Activated CD4-positive, alpha-beta T cell treated with anti-CD3 and anti-CD28 coated beads, Interleukin-2, amount 10 ng/mL, durations not matched to agents 24 days and 14 days (primary cell): ENCODE results near the gene VWA8. TPM values are rescaled to one million over a fixed set of nuclear protein-coding genes. Genes with fewer than 3 reads are reported as not detected.
"Not testable (repeated sequence)": the region's sequence is repeated elsewhere in the genome, so short reads cannot be mapped to it uniquely, and the experiment has no call there.

Source experiments
- DNase-seq: peaks from one replicate; pipeline ENCODE4 v3.0.0; 2022
- H3K27ac Mint-ChIP-seq: one replicate; pipeline ENCODE4 v1.8.0; 2022; ENCODE audit warnings: mild to moderate bottlenecking, mixed read lengths
- H3K27me3 Mint-ChIP-seq: one replicate; pipeline ENCODE4 v1.8.0; 2022; ENCODE audit warnings: mixed read lengths
- H3K36me3 Mint-ChIP-seq: one replicate; pipeline ENCODE4 v1.8.0; 2022; ENCODE audit warnings: low read depth, mild to moderate bottlenecking, mixed read lengths
- H3K4me1 Mint-ChIP-seq: one replicate; pipeline ENCODE4 v1.8.0; 2021; ENCODE audit warnings: mixed read lengths
- H3K4me3 Mint-ChIP-seq: one replicate; pipeline ENCODE4 v1.8.0; 2022; ENCODE audit warnings: mild to moderate bottlenecking, moderate library complexity, mixed read lengths
- H3K9me3 Mint-ChIP-seq: one replicate; pipeline ENCODE4 v1.8.0; 2021; ENCODE audit warnings: mixed read lengths
- intact Hi-C: fragments of 100-400 bp; cut with micrococcal nuclease; formaldehyde crosslinking; loops from one replicate; pipeline ENCODE4 v1.15.1; 2023
- total RNA-seq: library from RNA; stranded (reverse); gene quantifications from 2 replicates; pipeline ENCODE4 v1.2.3, GENCODE V29; 2022

Gene VWA8
- total RNA-seq, 1 donor from 2014 or later: 28.4 TPM

DNA sequence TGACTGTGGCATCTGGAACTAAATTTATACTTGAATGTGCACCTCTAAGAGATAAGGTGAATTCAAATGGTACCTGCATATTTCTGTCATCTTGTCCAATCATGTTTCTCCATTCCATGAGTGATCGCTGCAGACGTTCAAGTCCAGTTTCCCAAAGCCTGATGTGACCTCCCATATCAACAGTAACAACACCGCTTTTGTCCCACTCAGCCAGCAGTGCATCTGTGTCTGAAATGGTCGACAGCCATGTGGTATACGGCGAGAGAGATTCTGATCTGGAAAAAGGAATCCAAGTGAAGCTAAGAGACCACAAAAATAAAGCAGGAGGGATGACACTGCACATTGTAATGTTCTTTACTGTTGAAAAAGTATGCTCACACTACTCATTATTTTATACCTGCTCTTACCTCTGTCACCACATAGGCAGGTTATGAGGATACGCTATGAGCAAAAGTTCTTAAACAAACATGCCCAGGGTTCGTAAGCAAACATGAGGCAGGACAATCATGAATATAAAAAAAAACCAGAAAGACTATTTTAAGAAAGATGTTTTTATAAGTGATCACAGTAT lies 290.0 kb downstream of the VWA8 start:
- no peak for DNase-seq
- Mint-ChIP-seq H3K27ac (no peak overlapping the region), H3K27me3 (no peaks in the 10 kb centered on the region), H3K9me3 (no peaks in the 10 kb centered on the region), H3K36me3 (peaks cover 3% of the 10 kb centered on the region), H3K4me3 (no peak overlapping the region), H3K4me1 (peaks cover 7% of the 10 kb centered on the region)
- intact Hi-C loops: no loop called here

- no peak overlapping the region for H3K27ac Mint-ChIP-seq
- no peaks in the 10 kb centered on the region for H3K9me3 Mint-ChIP-seq
- intact Hi-C loops: loop anchor here (1.0 to 5.0 kb wide), 3 partner anchors 239 to 549 kb away; no protein-coding TSS in a partner anchor
- no peak overlapping the region for H3K4me3 Mint-ChIP-seq
- H3K36me3 Mint-ChIP-seq: no peaks in the 10 kb centered on the region
- no peaks in the 10 kb centered on the region for H3K27me3 Mint-ChIP-seq
- peaks cover 7% of the 10 kb centered on the region for H3K4me1 Mint-ChIP-seq
- peak; percentile 85 for DNase-seq
Observed at GRCh38 chr13:41668130-41668757, 292.7 kb downstream of the VWA8 start.

DNA sequence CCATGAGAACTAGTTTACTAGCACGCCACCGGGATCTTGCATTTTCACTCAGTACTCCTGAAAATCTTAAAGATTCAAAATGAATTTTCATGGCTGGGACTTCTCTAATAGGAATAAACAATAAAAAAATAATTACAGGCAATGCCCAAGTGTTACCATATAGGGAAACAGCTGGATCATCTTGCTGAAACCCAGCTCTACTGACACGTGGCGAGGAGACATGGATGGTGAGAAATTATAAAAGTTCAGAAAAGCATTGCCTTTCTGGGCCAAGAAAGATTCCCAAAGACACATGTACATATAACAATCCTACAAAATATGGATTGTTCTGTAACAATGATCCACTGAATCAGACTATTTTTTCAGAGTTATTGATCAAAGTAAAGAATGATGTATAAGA lies 294.3 kb downstream of the VWA8 start:
- no peak overlapping the region for H3K27ac Mint-ChIP-seq
- no peak for DNase-seq
- H3K4me1 Mint-ChIP-seq: peaks cover 7% of the 10 kb centered on the region
- no peaks in the 10 kb centered on the region for H3K9me3 Mint-ChIP-seq
- no peaks in the 10 kb centered on the region for H3K36me3 Mint-ChIP-seq
- no peak overlapping the region for H3K4me3 Mint-ChIP-seq
- intact Hi-C loops: loop anchor here (5.0 kb wide), 2 partner anchors 241 to 551 kb away; no protein-coding TSS in a partner anchor
- H3K27me3 Mint-ChIP-seq: no peaks in the 10 kb centered on the region

DNA sequence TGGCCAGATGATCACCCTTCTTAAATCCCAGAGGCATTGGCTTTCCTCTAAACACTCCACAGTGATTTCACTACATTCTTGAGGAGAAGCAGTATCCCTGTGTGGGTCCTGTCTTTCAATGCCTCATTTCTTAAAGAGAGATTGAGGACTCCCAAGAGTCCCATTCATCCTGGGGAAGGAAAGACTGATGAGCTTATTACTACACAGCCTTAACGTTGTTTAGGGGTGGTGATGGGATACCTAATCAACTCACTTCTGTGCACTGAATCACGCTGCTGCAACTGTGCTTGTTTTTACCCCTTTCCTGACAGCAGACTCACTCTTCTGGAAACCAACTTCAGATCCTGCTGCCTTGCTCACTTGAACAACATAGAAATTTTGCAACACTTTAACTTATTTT lies 300.5 kb downstream of the VWA8 start:
- Mint-ChIP-seq H3K36me3 (no peaks in the 10 kb centered on the region), H3K27me3 (no peaks in the 10 kb centered on the region), H3K9me3 (no peaks in the 10 kb centered on the region), H3K4me1 (peaks cover 4% of the 10 kb centered on the region), H3K4me3 (no peak overlapping the region), H3K27ac (no peak overlapping the region)
- intact Hi-C loops: no loop called here
- DNase-seq: no peak

DNA sequence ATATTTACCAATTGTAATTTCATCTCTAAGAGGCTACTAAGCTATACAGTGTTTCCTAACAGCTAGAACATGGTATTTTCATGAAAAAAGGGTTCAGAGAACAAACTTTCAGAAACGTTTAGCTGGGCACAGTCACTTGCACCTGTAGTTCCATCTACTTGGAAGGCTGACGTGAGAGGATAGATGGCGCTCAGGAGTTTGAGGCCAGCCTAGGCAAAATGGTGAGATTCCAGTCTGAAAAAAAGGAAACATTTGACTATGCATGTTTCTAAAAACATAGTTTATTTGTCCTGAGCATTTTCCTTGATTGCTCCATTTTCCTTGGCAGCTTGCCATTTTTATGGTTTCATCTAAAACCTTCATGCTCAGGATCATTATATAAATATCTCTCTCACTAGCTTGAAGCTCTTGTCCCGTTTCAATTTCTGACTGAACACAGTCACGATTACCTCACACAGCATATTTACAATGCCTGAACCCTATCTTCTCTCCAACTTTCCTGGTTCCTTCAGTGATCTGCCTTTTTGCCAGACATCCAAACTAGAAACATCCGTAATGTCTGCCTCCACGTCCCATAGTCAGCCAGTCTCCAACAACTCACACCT lies 302.8 kb downstream of the VWA8 start:
- no peaks in the 10 kb centered on the region for H3K27me3 Mint-ChIP-seq
- H3K36me3 Mint-ChIP-seq: no peaks in the 10 kb centered on the region
- DNase-seq: no peak
- H3K4me3 Mint-ChIP-seq: no peak overlapping the region
- intact Hi-C loops: no loop called here
- H3K4me1 Mint-ChIP-seq: peaks cover 7% of the 10 kb centered on the region
- H3K27ac Mint-ChIP-seq: no peak overlapping the region
- no peaks in the 10 kb centered on the region for H3K9me3 Mint-ChIP-seq

DNA sequence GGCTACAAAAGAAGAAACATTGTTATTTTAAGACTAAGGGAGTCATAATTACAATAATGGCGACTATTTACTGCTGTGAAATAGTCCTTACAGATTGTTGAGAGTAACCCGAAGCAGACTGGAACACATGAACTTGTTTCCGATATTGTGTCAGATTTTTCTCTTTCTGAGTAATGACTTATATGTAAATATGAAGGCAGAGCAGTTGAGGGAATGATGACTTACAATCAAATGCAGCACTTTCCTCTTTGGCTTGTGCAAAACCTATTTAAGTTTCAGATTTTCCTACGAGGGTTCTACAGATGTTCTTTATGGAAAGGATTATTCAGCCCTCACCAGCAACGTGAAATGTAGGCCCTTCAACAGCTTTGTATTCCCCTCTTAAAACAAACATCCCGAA lies 304.9 kb downstream of the VWA8 start:
- DNase-seq: no peak
- Mint-ChIP-seq H3K4me3 (no peak overlapping the region), H3K27me3 (no peaks in the 10 kb centered on the region), H3K36me3 (no peaks in the 10 kb centered on the region), H3K27ac (no peak overlapping the region), H3K9me3 (no peaks in the 10 kb centered on the region), H3K4me1 (peaks cover 7% of the 10 kb centered on the region)
- intact Hi-C loops: no loop called here

GRCh38 chr13:41654796-41655195 lies 306.1 kb downstream of the VWA8 start:
- Mint-ChIP-seq H3K9me3 (no peaks in the 10 kb centered on the region), H3K36me3 (no peaks in the 10 kb centered on the region), H3K27me3 (no peaks in the 10 kb centered on the region), H3K4me3 (no peak overlapping the region), H3K27ac (no peak overlapping the region), H3K4me1 (peaks cover 11% of the 10 kb centered on the region)
- intact Hi-C loops: no loop called here
- DNase-seq: no peak

GRCh38 chr13:41652735-41653361 lies 308.1 kb downstream of the VWA8 start:
- no peak overlapping the region for H3K27ac Mint-ChIP-seq
- H3K9me3 Mint-ChIP-seq: no peaks in the 10 kb centered on the region
- intact Hi-C loops: loop anchor here (1.0 to 2.0 kb wide), 4 partner anchors 188 to 300 kb away; no protein-coding TSS in a partner anchor
- no peak overlapping the region for H3K4me3 Mint-ChIP-seq
- no peaks in the 10 kb centered on the region for H3K27me3 Mint-ChIP-seq
- H3K36me3 Mint-ChIP-seq: no peaks in the 10 kb centered on the region
- DNase-seq: peak; percentile 78
- peaks cover 11% of the 10 kb centered on the region for H3K4me1 Mint-ChIP-seq

DNA sequence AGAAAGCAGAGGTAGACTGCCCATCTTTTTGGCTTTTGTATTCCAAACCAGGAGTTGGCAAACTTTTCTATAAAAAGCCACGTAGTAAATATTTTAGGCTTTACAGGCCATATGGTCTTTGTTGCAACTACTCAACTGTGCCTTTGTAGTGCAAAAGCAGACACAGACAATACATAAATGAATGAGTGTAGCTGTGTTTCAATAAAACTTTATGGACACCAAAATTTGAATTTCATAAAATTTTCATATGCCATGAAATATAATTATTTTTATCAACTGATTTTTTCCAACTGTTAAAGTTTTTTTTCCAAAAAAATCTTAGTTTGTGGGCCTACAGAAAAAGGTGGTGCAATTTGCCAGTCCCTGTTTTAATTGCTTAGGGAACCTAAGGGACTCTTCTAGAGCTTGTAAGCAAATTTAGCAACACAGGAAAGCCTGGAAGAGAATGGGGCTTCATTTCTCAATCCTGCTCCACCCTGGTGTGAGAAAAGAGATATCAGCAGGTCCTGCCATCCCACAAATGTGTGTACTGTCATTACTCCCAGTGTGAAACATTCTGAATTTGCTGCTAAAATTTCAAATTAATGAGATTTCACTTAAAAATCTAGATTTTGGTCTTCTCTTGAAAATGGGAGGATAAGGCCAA lies 309.4 kb downstream of the VWA8 start:
- H3K27ac Mint-ChIP-seq: no peak overlapping the region
- no peaks in the 10 kb centered on the region for H3K36me3 Mint-ChIP-seq
- no peaks in the 10 kb centered on the region for H3K9me3 Mint-ChIP-seq
- H3K27me3 Mint-ChIP-seq: no peaks in the 10 kb centered on the region
- no peak overlapping the region for H3K4me3 Mint-ChIP-seq
- intact Hi-C loops: loop anchor here (1.0 to 2.0 kb wide), 4 partner anchors 187 to 299 kb away; no protein-coding TSS in a partner anchor
- H3K4me1 Mint-ChIP-seq: peaks cover 11% of the 10 kb centered on the region
- no peak for DNase-seq

GRCh38 chr13:41650706-41651105 lies 310.2 kb downstream of the VWA8 start:
- Mint-ChIP-seq H3K9me3 (no peaks in the 10 kb centered on the region), H3K36me3 (no peaks in the 10 kb centered on the region), H3K4me3 (no peak overlapping the region), H3K27me3 (no peaks in the 10 kb centered on the region), H3K27ac (no peak overlapping the region), H3K4me1 (peaks cover 7% of the 10 kb centered on the region)
- intact Hi-C loops: no loop called here
- DNase-seq: no peak

DNA sequence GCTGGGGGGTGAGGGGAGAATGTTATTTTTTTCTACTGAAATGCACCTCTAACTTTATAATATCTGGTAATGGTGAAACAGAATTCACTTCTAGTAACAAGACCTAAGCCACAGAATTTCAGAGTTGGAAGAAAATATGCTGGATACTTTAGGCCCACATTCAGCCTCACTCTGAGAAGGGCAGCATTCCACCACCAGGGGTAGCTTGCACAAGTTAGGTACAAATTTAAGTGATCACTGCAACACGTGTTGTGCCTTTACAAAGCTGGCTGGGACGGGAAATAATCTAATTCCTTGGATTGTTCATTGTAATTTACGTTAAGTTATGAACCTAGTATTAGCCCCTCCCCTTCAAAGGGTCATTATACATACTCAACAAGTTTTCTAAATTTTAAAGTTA lies 311.2 kb downstream of the VWA8 start:
- no peak for DNase-seq
- Mint-ChIP-seq H3K4me3 (no peak overlapping the region), H3K27ac (no peak overlapping the region), H3K27me3 (no peaks in the 10 kb centered on the region), H3K9me3 (no peaks in the 10 kb centered on the region), H3K4me1 (peaks cover 8% of the 10 kb centered on the region), H3K36me3 (no peaks in the 10 kb centered on the region)
- intact Hi-C loops: no loop called here

GRCh38 chr13:41648314-41648935 lies 312.5 kb downstream of the VWA8 start:
- DNase-seq: no peak
- Mint-ChIP-seq H3K4me1 (peaks cover 6% of the 10 kb centered on the region), H3K4me3 (no peak overlapping the region), H3K9me3 (no peaks in the 10 kb centered on the region), H3K27ac (no peak overlapping the region), H3K36me3 (no peaks in the 10 kb centered on the region), H3K27me3 (no peaks in the 10 kb centered on the region)
- intact Hi-C loops: no loop called here

DNA sequence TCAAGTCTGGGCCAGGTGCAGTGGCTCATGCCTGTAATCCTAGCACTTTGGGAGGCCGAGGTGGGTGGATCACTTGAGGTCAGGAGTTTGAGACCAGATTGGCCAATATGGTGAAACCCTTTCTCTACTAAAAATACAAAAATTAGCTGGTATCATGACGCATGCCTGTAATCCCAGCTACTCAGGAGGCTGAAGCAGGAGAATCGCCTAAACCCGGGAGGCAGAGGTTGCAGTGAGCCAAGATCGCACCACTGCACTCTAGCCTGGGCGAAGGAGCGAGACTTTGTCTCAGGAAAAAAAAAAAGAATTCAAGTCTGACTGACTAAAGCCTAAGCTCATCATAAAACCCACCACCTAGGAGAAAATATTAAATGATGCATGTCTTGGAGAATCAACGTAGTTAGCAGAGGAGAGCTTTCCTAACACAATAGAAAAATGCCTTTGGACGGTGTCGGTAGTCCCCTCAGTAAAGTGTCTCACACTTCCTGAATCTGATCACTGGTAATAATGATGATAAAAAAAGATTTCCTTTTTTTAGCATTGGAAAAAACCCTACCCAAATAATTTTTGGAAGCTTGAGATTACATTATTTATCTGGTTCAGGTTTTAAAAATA lies 313.1 kb downstream of the VWA8 start:
- H3K27ac Mint-ChIP-seq, H3K9me3 Mint-ChIP-seq, intact Hi-C loops, H3K4me1 Mint-ChIP-seq, H3K36me3 Mint-ChIP-seq, DNase-seq, H3K27me3 Mint-ChIP-seq, H3K4me3 Mint-ChIP-seq: not testable (repeated sequence)
